GM12891 (cell line): ENCODE data around the gene DOCK4.

Experiments
- DNase-seq: peaks from one replicate; pipeline ENCODE4 v3.0.0; 2011; ENCODE audit warnings: low spot score; ENCODE audit not compliant: insufficient read length
- FAIRE-seq: peaks from 2 replicates; lab custom pipeline; 2011; peaks lifted over from hg19 to GRCh38; lab: Jason Lieb, UNC
- PAX5 ChIP-seq: IDR thresholded peaks from 2 replicates; pipeline ENCODE4 v1.6.1; 2011; ENCODE audit warnings: low read length, moderate library complexity, mild to moderate bottlenecking; ENCODE audit not compliant: insufficient read depth, severe bottlenecking
- POLR2A ChIP-seq: IDR thresholded peaks from 2 replicates; pipeline ENCODE4 v1.6.1; 2011; ENCODE audit warnings: low read depth, low read length, control low read depth
- POLR2AphosphoS5 ChIP-seq: IDR thresholded peaks from 2 replicates; pipeline ENCODE4 v1.6.1; 2011; ENCODE audit warnings: low read depth, low read length, control low read depth
- POU2F2 ChIP-seq: IDR thresholded peaks from 2 replicates; pipeline ENCODE4 v1.6.1; 2011; ENCODE audit warnings: low read depth, mild to moderate bottlenecking, control low read depth, low read length, moderate library complexity
- SPI1 ChIP-seq: IDR thresholded peaks from 2 replicates; pipeline ENCODE4 v1.6.1; 2011; ENCODE audit warnings: low read depth, low read length, control low read depth
- TAF1 ChIP-seq: IDR thresholded peaks from 2 replicates; pipeline ENCODE4 v1.6.1; 2011; ENCODE audit warnings: low read depth, low read length, control low read depth

Gene DOCK4

GRCh38 chr7:112203365-112203739 is 2.8 kb downstream of the DOCK4 start:
- no peak for TF ChIP-seq POU2F2
- no peak for TF ChIP-seq POLR2A
- no peak for TF ChIP-seq PAX5
- TF ChIP-seq SPI1: no peak
- TF ChIP-seq POLR2AphosphoS5: no peak
- no peak for TF ChIP-seq TAF1
- DNase-seq (no peak), FAIRE-seq (no peak)

GRCh38 chr7:112202816-112203215 is 3.4 kb downstream of the DOCK4 start:
- TF ChIP-seq TAF1: no peak
- no peak for TF ChIP-seq POLR2AphosphoS5
- peak; percentile 54 for TF ChIP-seq SPI1
- DNase-seq: no peak
- FAIRE-seq: no peak

- DNase-seq (no peak), FAIRE-seq (no peak)
- TF ChIP-seq PAX5: no peak
- no peak for TF ChIP-seq POLR2A
- TF ChIP-seq POLR2AphosphoS5: no peak
- no peak for TF ChIP-seq TAF1
- no peak for TF ChIP-seq POU2F2
Observed at GRCh38 chr7:112201839-112202238, 4.4 kb downstream of the DOCK4 start.

- TF ChIP-seq PAX5: no peak
- no peak for DNase-seq
- no peak for FAIRE-seq
Observed at GRCh38 chr7:112201411-112201810, 4.8 kb downstream of the DOCK4 start.

- DNase-seq: no peak
- FAIRE-seq: no peak
- no peak for TF ChIP-seq POLR2A
- TF ChIP-seq POU2F2: no peak
- TF ChIP-seq POLR2AphosphoS5: no peak
- no peak for TF ChIP-seq TAF1
- no peak for TF ChIP-seq SPI1
- TF ChIP-seq PAX5: no peak
Observed at GRCh38 chr7:112199672-112200071, 6.5 kb downstream of the DOCK4 start.

GRCh38 chr7:112199035-112199655 is 7.1 kb downstream of the DOCK4 start:
- TF ChIP-seq POLR2AphosphoS5 (no peak), SPI1 (no peak), POU2F2 (no peak), TAF1 (no peak), POLR2A (no peak), PAX5 (no peak)
- FAIRE-seq: peak; percentile 47
- DNase-seq: no peak

GRCh38 chr7:112197322-112197721 is 8.9 kb downstream of the DOCK4 start:
- FAIRE-seq (no peak), DNase-seq (no peak)
- TF ChIP-seq TAF1 (no peak), SPI1 (no peak), PAX5 (no peak), POU2F2 (no peak), POLR2A (no peak), POLR2AphosphoS5 (no peak)

GRCh38 chr7:112195717-112196116 is 10.5 kb downstream of the DOCK4 start:
- TF ChIP-seq TAF1 (no peak), POLR2A (no peak), POU2F2 (no peak), POLR2AphosphoS5 (no peak), SPI1 (no peak), PAX5 (no peak)
- DNase-seq (no peak), FAIRE-seq (no peak)

GRCh38 chr7:112193915-112194502 is 12.2 kb downstream of the DOCK4 start:
- DNase-seq (no peak), FAIRE-seq (no peak)
- no peak for TF ChIP-seq POU2F2
- TF ChIP-seq SPI1: no peak
- no peak for TF ChIP-seq TAF1
- no peak for TF ChIP-seq POLR2AphosphoS5
- TF ChIP-seq PAX5: no peak
- TF ChIP-seq POLR2A: no peak
